GM12801 (cell line): ENCODE results near the gene MAPKAP1.

Source experiments
- TF ChIP-seq, protein P1 (sequence below): IDR thresholded peaks from one replicate; pipeline ENCODE4 v1.5.1; 2011; ENCODE audit warnings: control low read depth; ENCODE audit not compliant: insufficient read length; ENCODE audit errors: extremely low read depth

Gene MAPKAP1

DNA sequence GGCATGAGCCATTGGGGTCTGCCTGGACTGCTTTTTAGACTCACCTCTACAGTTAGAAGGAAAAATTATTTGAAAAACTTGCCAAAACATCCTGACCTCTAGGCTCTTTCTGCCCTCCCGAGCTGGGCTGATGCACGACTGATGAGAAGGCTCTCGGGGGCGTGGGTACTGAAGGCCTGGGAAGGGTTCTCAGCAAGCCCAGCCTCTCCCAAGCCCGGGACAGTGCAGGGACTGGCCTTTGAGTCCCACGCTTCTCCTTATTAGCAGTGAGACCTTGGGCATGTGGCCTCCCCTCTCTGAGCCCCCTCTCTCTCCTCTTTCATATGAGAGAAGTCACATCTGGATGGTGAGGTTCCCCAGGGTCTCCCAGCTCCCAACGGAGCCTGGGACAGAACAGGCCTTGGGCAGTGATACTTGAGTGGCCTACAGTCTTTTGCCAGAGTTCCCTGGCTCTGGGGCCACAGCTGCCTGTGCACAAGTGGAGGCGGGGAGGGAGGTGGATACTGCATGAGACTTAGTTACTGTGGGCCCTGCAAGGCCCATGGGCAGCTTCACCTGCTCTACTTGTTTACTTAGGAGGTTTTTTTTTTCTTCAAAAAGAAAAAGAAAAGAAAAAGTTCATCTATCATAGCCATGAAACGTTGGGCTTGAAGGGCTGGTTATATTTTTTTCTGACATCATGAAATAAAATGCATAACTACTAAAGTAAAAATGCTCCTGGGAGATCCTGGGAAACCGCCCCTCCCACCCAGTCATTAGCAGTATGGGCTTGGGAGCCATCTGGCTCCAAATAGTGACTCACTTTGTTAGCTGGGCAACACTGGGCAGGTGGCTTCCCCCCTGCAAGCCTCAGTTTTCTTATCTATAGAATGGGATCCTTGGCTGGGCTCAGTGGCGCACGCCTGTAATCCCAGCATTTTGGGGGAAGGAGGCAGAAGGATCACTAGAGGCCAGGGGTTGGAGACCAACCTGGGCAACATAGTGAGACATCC, 306.0 kb downstream of the MAPKAP1 start:
- TF ChIP-seq, protein P1, sequence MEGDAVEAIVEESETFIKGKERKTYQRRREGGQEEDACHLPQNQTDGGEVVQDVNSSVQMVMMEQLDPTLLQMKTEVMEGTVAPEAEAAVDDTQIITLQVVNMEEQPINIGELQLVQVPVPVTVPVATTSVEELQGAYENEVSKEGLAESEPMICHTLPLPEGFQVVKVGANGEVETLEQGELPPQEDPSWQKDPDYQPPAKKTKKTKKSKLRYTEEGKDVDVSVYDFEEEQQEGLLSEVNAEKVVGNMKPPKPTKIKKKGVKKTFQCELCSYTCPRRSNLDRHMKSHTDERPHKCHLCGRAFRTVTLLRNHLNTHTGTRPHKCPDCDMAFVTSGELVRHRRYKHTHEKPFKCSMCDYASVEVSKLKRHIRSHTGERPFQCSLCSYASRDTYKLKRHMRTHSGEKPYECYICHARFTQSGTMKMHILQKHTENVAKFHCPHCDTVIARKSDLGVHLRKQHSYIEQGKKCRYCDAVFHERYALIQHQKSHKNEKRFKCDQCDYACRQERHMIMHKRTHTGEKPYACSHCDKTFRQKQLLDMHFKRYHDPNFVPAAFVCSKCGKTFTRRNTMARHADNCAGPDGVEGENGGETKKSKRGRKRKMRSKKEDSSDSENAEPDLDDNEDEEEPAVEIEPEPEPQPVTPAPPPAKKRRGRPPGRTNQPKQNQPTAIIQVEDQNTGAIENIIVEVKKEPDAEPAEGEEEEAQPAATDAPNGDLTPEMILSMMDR: no peak

DNA sequence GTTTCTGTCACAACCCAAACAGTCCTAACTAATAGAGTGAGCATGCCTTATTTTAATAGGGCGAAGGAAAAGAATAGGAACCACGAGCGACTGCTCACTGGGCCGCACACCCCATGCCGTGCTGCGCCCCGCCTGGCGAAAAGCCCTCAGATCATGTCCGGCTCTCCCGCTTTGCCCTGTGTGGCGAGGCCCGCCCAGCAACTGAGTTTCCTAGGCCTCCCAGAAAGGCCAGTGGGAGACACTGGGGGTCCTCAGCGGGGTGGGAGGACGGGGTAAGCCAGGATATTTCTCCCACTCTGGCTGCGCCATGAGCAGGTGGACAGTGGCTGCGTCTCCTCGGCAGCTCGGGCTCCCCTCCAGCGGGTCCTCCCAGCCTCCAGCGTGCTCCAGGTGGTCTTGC, 307.3 kb downstream of the MAPKAP1 start:
- TF ChIP-seq, protein P1: no peak

DNA sequence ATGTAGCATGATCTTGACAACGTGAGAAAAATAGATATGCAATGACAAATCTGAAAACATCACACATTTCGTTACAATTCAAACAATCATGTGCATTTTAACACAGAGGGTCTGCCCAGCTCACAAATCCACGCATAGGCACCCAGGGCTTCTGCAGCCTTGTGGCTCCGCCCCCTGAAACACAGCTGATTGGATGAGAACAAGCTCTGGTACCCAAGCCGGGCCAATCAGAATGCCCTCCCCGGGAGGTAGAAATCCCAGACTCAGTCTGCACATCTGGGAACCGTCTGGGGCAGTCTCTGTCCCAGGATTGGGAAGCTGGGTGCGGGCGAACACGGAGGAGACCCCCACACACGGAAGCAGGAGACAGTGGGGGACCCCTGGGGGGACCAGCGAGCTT, 307.8 kb downstream of the MAPKAP1 start:
- TF ChIP-seq, protein P1: no peak

DNA sequence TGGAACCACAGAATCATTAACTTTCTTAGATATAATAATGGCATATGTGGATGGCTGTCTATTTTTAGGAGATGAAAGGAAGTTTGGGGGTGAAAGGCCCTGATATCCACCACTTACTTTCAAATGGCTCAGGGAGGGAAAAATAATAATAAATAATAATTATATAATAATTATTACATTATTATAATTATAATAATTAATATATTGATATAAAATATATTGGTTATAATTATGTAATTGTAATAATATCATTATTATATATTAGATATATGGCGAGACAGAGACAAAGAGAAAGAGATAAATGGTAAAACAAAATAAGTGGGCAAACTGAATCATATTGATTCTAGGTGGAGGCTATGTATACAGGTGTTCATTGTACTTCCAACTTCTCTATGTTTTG, 308.8 kb downstream of the MAPKAP1 start:
- TF ChIP-seq, protein P1: no peak

DNA sequence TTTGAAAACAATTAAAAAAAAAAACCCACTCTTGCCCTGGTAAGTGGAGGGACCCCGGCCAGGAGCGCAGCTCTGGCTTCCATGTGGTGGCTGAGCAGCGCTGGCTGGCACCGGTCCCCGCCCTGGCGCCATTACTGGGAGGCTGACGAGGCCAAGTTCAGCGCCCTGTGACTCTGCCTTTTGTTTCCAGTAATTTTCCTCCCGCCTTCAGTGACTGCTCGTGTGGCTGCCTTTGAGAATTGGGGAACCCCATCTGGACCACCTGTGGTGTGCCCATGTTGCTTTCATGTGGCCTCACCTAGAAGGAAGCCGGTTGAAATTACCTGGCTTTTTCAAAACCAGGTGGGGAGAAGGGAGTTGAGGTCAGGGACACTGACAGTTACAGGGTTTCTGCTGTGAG, 309.3 kb downstream of the MAPKAP1 start:
- TF ChIP-seq, protein P1: no peak

DNA sequence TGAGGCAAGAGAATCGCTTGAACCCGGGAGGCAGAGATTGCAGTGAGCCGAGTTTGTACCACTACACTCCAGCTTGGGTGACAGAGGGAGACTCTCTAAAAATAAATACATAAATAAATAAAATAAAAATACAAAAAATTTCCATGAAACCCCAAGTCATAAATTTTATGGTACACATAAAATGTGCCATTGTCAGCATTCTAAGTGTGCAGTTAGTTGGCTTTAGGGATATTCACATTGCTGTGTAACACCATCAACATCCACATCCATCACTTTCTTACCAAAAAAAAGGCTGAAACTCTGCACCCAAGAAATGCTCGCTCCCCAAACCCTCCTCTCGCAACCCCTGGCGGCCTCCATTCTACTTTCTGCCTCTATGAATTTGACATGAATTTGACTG, 310.2 kb downstream of the MAPKAP1 start:
- TF ChIP-seq, protein P1: no peak

DNA sequence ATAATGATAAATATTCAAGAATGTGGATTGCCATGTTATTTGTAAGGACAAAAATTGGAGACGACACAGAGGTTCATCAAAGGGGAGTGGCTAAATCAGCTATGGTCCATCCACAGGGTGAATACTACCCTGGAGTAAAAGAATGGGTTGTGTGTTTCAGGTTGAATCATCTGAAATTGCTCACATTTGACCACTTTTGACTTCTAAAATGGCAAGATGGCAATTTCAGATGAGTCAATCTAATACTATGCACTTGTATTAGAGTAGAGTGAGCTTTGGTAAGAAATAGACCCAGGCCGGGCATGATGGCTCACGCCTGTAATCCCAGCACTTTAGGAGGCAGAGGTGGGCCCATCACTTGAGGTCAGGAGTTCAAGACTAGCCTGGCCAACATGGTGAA, 313.6 kb downstream of the MAPKAP1 start:
- TF ChIP-seq, protein P1: no peak
